CD4-positive, CD25-positive, alpha-beta regulatory T cell (primary cell): Measurements from ENCODE around the gene PRKAA1. TPM values are rescaled to one million over a fixed set of nuclear protein-coding genes. Genes with fewer than 3 reads are reported as not detected.
A peak's percentile ranks its signal among the peaks of the same experiment; 100 is the strongest.
"Not testable (repeated sequence)": the region's sequence is repeated elsewhere in the genome, so short reads cannot be mapped to it uniquely, and the experiment has no call there.

Experiments used
- ATAC-seq, 2 donors: fragments of 150-1000 bp; cut with Tn5 transposase; one replicate each; pipeline ENCODE4 v1.10.0; 2021; ENCODE audit warnings: low read depth in 2 of 2, moderate number of reproducible peaks in 2 of 2, moderate library complexity in 1 of 2
- DNase-seq, 3 donors: peaks; one replicate each; pipeline versions ENCODE4 v3.0.0 to v3.0.0-alpha.2; 2012 to 2022; ENCODE audit warnings: mixed read lengths in 1 of 3
- H3K27ac ChIP-seq: one replicate; pipeline ENCODE4 v1.7.0; 2013; ENCODE audit warnings: mild to moderate bottlenecking, low read length; ENCODE audit not compliant: insufficient read depth, poor library complexity, severe bottlenecking
- H3K27me3 ChIP-seq: one replicate; pipeline ENCODE4 v1.7.0; 2013; ENCODE audit warnings: low read length; ENCODE audit not compliant: control insufficient read depth, insufficient read depth
- H3K36me3 ChIP-seq: one replicate; pipeline ENCODE4 v1.7.0; 2013; ENCODE audit warnings: mild to moderate bottlenecking, low read length, moderate library complexity; ENCODE audit not compliant: control insufficient read depth, insufficient read depth
- H3K4me1 ChIP-seq: 2 replicates; pipeline ENCODE4 v1.7.0; 2013; ENCODE audit warnings: mild to moderate bottlenecking, low read length; ENCODE audit not compliant: insufficient read depth, control insufficient read depth, poor library complexity, severe bottlenecking
- H3K4me3 ChIP-seq: one replicate; pipeline ENCODE4 v1.7.0; 2013; ENCODE audit warnings: low read depth, mild to moderate bottlenecking, low read length, moderate library complexity
- H3K9me3 ChIP-seq, 2 experiments: 1 replicate in 1 of 2; 2 replicates in 1 of 2; pipeline ENCODE4 v1.7.0; 2013; ENCODE audit warnings: low read length in 2 of 2, mild to moderate bottlenecking in 1 of 2, moderate library complexity in 1 of 2; ENCODE audit not compliant: control insufficient read depth in 2 of 2
- H3K27ac Mint-ChIP-seq, 3 donors: one replicate each; pipeline ENCODE4 v1.8.0; 2020 to 2022; ENCODE audit warnings: mild to moderate bottlenecking in 3 of 3, mixed read lengths in 3 of 3, moderate library complexity in 2 of 3
- H3K27me3 Mint-ChIP-seq: one replicate; pipeline ENCODE4 v1.8.0; 2022; ENCODE audit warnings: mild to moderate bottlenecking, mixed read lengths
- H3K36me3 Mint-ChIP-seq: one replicate; pipeline ENCODE4 v1.8.0; 2020; ENCODE audit warnings: mixed read lengths
- H3K4me1 Mint-ChIP-seq, 4 donors: one replicate each; pipeline ENCODE4 v1.8.0; 2020 to 2022; ENCODE audit warnings: mixed read lengths in 4 of 4, mild to moderate bottlenecking in 1 of 4
- H3K4me3 Mint-ChIP-seq, 4 donors: one replicate each; pipeline ENCODE4 v1.8.0; 2020 to 2022; ENCODE audit warnings: mild to moderate bottlenecking in 4 of 4, mixed read lengths in 4 of 4, moderate library complexity in 3 of 4
- H3K9me3 Mint-ChIP-seq, 7 donors: one replicate each; pipeline ENCODE4 v1.8.0; 2020 to 2022; ENCODE audit warnings: mixed read lengths in 7 of 7, mild to moderate bottlenecking in 3 of 7, moderate library complexity in 2 of 7
- polyA plus RNA-seq, 4 donors: library from polyadenylated mRNA; unstranded; fragments of 300-500 nt; fragmentation: Illumina TruSeq; gene quantifications; one replicate each; pipeline ENCODE4 v1.2.3, GENCODE V29; 2021
- total RNA-seq: library from RNA; stranded (reverse); gene quantifications from one replicate; pipeline ENCODE4 v1.2.3, GENCODE V29; 2022

The PRKAA1 gene
- total and polyA plus RNA-seq, 5 donors from 2014 or later = 34.1 to 102 (median 44.1) TPM

GRCh38 chr5:40828690-40829661, 30.8 kb upstream of the PRKAA1 start:
- peaks cover 62% of the 10 kb centered on the region for H3K36me3 Mint-ChIP-seq
- Histone ChIP-seq H3K27me3 (no peaks in the 10 kb centered on the region), H3K4me3 (no peak overlapping the region), H3K9me3 (no peaks in the 10 kb centered on the region), H3K4me1 (peaks cover 20% of the 10 kb centered on the region), H3K36me3 (peaks cover 74% of the 10 kb centered on the region), H3K27ac (no peak overlapping the region)
- ATAC-seq (no peak), DNase-seq (no peak)
- no peaks in the 10 kb centered on the region for H3K9me3 Mint-ChIP-seq
- peaks cover 26 to 46% (median 43%) of the 10 kb centered on the region in 4 donors for H3K4me1 Mint-ChIP-seq
- H3K27ac Mint-ChIP-seq = peak overlapping the region; percentile 33 to 83 (median 43)
- no peaks in the 10 kb centered on the region for H3K27me3 Mint-ChIP-seq
- H3K4me3 Mint-ChIP-seq = no peak overlapping the region

GRCh38 chr5:40828021-40828631, 30.0 kb upstream of the PRKAA1 start:
- no peak for ATAC-seq
- peaks cover 69% of the 10 kb centered on the region for H3K36me3 ChIP-seq
- no peaks in the 10 kb centered on the region for H3K9me3 ChIP-seq
- no peaks in the 10 kb centered on the region for H3K9me3 Mint-ChIP-seq
- peaks cover 19 to 38% (median 34%) of the 10 kb centered on the region in 4 donors for H3K4me1 Mint-ChIP-seq
- H3K4me3 ChIP-seq = no peak overlapping the region
- peak overlapping the region in 1 of 4 donors; percentile 22 for H3K4me3 Mint-ChIP-seq
- no peaks in the 10 kb centered on the region for H3K27me3 ChIP-seq
- H3K27ac Mint-ChIP-seq = peak overlapping the region in 2 of 3 donors; percentile 10 to 43
- H3K4me1 ChIP-seq = peaks cover 11% of the 10 kb centered on the region
- no peaks in the 10 kb centered on the region for H3K27me3 Mint-ChIP-seq
- DNase-seq = no peak
- peaks cover 54% of the 10 kb centered on the region for H3K36me3 Mint-ChIP-seq
- no peak overlapping the region for H3K27ac ChIP-seq

DNA sequence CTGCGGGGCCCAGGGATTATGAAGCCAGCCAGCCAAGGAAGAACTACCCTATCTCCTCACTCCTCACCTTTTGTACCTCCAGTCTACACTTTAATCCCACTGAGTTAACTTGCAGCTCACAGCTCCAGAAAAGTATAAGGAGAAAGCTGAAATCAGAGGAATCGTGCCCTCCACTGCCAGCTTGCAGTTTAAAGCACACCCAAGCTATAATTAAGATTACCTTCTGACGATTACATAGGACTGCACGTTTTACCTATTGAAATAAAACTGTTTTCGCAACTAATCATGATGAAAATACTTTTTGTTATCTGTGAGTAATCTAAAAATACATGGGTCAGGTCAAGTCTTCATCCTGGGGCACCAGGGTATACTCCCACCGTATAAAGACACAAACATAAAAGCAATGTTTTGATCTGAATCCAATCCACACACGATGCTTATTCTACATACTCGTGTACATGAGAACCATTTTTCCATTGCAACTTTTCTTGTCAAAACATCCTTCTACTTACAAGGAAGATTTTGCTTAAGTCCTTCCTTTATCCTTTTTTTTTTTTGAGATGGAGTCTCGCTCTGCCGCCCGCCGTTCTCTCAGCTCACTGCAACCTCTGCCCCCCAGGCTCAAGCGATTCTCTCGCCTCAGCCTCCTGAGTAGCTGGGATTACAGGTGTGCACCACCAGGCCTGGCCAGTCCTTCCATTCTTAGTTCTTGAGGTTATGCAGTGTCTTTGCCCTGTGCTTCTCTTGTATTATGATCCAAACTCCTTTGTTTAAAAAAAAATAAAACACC, 29.2 kb upstream of the PRKAA1 start:
- Mint-ChIP-seq H3K9me3 (no peaks in the 10 kb centered on the region), H3K27ac (peak overlapping the region in 2 of 3 donors; percentile 10 to 43), H3K4me3 (peak overlapping the region in 1 of 4 donors; percentile 22), H3K36me3 (peaks cover 46% of the 10 kb centered on the region), H3K27me3 (no peaks in the 10 kb centered on the region), H3K4me1 (peaks cover 16 to 30% (median 27%) of the 10 kb centered on the region in 4 donors)
- no peaks in the 10 kb centered on the region for H3K9me3 ChIP-seq
- ATAC-seq (no peak), DNase-seq (no peak)
- H3K36me3 ChIP-seq = peaks cover 62% of the 10 kb centered on the region
- H3K27me3 ChIP-seq = no peaks in the 10 kb centered on the region
- no peak overlapping the region for H3K27ac ChIP-seq
- H3K4me1 ChIP-seq = peaks cover 4% of the 10 kb centered on the region
- H3K4me3 ChIP-seq = no peak overlapping the region

DNA sequence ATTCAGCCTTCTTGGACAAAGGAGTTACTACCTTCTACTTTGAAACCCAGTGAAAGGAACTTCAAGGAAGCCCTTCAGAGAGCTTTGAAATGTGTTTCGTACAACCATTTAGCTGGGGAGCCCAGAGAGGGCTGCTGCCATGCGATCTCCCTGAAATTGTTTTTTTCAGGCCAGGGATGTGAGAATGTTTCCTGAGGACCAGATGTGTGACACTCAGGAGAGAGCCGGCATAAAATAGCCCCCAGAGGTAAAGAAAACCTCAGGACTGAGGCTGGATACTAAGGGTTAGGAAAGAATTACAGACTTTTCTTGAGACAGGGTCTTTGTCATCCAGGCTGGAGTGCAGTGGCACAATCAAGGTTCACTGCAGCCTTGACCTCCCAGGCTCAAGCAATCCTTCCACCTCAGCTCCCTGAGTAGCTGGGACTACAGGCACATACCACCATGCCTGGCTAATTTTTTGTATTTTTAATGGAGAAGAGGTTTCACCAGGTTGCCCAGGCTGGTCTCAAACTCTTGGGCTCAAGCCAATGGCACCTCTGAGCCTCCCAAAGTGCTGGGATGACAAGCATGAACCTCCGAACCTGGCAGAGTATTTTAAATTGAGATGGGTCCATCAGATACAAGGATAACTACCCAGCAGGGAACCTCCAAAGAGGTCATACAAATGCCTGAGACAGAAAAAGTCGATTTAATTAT, 28.5 kb upstream of the PRKAA1 start:
- no peak overlapping the region for H3K27ac ChIP-seq
- DNase-seq (no peak), ATAC-seq (no peak)
- Mint-ChIP-seq H3K9me3 (no peaks in the 10 kb centered on the region), H3K4me3 (no peak overlapping the region), H3K27ac (no peak overlapping the region), H3K27me3 (no peaks in the 10 kb centered on the region), H3K4me1 (peaks cover 10 to 23% (median 20%) of the 10 kb centered on the region in 4 donors), H3K36me3 (peaks cover 39% of the 10 kb centered on the region)
- H3K9me3 ChIP-seq = no peaks in the 10 kb centered on the region
- H3K36me3 ChIP-seq = peaks cover 54% of the 10 kb centered on the region
- H3K4me3 ChIP-seq = no peak overlapping the region
- H3K4me1 ChIP-seq = no peaks in the 10 kb centered on the region
- H3K27me3 ChIP-seq = no peaks in the 10 kb centered on the region

GRCh38 chr5:40825461-40826043, 27.4 kb upstream of the PRKAA1 start:
- H3K9me3 Mint-ChIP-seq, H3K4me3 ChIP-seq, H3K4me3 Mint-ChIP-seq, DNase-seq, H3K9me3 ChIP-seq, H3K27ac ChIP-seq, H3K27me3 Mint-ChIP-seq, ATAC-seq, H3K27me3 ChIP-seq, H3K4me1 ChIP-seq: not testable (repeated sequence)
- Mint-ChIP-seq H3K4me1 (peaks cover 10 to 18% (median 16%) of the 10 kb centered on the region in 4 donors), H3K27ac (peak overlapping the region in 2 of 3 donors; percentile 28 to 93), H3K36me3 (peaks cover 34% of the 10 kb centered on the region)
- peaks cover 43% of the 10 kb centered on the region for H3K36me3 ChIP-seq

GRCh38 chr5:40823459-40823858, 25.3 kb upstream of the PRKAA1 start:
- no peak for ATAC-seq

More at GRCh38 chr5:40823459-40823858, 25.3 kb upstream of the PRKAA1 start:
- Mint-ChIP-seq H3K36me3 (peaks cover 15% of the 10 kb centered on the region), H3K27me3 (no peaks in the 10 kb centered on the region), H3K27ac (peak overlapping the region in 2 of 3 donors; percentile 36 to 48), H3K4me1 (peaks cover 0 to 7% (median 5%) of the 10 kb centered on the region in 4 donors), H3K9me3 (no peaks in the 10 kb centered on the region), H3K4me3 (no peak overlapping the region)
- H3K27me3 ChIP-seq = no peaks in the 10 kb centered on the region
- H3K36me3 ChIP-seq = peaks cover 22% of the 10 kb centered on the region
- no peak overlapping the region for H3K27ac ChIP-seq
- no peaks in the 10 kb centered on the region for H3K4me1 ChIP-seq
- DNase-seq = no peak
- no peak overlapping the region for H3K4me3 ChIP-seq
- no peaks in the 10 kb centered on the region for H3K9me3 ChIP-seq
